NCI-H460 (cell line): ENCODE data around the gene MAGEA9B. TPM values are rescaled to one million over a fixed set of nuclear protein-coding genes. Genes with fewer than 3 reads are reported as not detected.
A peak's percentile ranks its signal among the peaks of the same experiment; 100 is the strongest.
"Not testable (repeated sequence)": the region's sequence is repeated elsewhere in the genome, so short reads cannot be mapped to it uniquely, and the experiment has no call there.

Source experiments
- DNase-seq: peaks from one replicate; pipeline ENCODE4 v3.0.0-alpha.2; 2016; ENCODE audit warnings: low read depth; ENCODE audit errors: extremely low read depth
- total RNA-seq: library from RNA; depleted of rRNA; stranded (reverse); fragments of >200 nt; shearing (Covaris generic); gene quantifications from 2 replicates; pipeline ENCODE4 v1.2.3, GENCODE V29; 2014

The MAGEA9B gene
- total RNA-seq, 1 experiment from 2014 or later, result 0.12 TPM

DNA sequence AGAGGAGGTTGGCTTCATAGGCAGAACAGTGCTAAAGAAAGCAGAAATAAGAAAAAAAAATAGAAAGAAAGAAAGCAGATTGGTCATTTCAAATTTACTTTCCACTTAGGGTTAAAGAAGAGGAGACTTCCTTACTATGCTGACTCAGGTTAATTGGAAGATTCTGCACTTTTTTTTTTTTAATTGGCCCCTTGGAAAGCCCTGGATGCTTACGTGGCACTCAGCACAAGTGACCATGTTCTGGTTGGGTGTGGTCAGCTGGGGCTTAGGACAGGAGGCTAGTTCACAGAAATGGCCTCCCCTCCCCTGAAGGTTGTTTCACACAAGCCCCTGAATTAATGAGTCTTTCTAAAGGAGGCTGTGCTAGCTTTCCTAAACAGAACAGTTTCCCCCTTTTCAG is 14.5 kb downstream of the MAGEA9B start:
- DNase-seq, result no peak

DNA sequence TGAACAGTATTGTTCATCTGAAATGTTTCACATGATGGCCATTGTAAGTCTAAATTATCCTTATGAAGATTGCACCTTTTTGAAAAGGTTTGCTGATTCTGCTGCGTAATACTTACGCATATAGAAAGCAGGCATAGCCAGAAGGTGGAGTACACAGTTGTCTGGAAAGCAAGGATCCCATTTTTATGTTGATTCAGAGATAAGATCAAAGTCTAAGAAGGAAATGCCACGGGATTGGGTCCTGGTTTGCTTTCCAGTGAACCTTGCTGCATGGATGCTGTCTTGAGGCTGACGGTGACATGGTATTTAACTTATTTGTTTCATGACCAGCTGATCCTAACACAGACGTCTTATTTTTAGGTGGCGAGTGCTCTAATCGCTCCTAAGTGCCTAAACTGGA is 15.5 kb downstream of the MAGEA9B start:
- no peak for DNase-seq

DNA sequence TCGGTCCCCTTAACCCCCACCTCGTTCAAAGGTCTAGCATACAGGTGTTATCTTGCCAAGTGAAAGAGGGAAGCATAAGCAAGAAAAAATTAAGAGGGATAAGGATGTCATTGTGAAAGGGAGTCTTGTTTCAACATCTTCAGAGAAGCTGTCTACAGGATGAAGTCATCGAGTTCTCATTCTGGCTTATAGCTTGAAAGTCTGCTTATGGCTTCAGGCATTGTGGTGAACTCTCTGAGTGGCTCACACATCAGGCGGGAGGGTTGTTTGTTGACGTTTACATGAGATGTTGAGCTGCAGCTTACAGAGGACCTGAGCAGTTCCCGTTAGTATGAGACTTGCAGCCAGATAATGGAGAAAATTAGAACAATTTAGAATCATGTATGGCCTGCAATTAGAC is 16.6 kb downstream of the MAGEA9B start:
- DNase-seq, result no peak

DNA sequence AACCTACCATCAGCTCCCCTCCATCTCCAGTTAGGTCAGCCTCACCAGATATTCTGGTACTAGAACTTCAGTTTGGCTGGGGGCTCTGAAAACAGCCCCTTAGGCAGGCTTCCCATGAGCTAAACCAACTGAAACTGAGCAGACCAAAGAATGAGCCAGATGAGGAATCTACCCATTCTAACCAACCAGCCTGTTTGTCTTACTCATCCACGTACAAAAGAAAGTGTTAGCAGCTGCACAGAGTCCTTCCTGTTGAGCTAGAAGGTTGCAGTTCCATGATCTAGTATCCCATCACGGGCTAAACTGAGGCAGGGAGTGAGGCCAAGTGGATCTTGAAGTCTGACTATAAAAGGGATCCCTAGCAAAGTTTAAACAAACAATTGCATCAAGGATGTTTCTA is 17.5 kb downstream of the MAGEA9B start:
- DNase-seq, result no peak

DNA sequence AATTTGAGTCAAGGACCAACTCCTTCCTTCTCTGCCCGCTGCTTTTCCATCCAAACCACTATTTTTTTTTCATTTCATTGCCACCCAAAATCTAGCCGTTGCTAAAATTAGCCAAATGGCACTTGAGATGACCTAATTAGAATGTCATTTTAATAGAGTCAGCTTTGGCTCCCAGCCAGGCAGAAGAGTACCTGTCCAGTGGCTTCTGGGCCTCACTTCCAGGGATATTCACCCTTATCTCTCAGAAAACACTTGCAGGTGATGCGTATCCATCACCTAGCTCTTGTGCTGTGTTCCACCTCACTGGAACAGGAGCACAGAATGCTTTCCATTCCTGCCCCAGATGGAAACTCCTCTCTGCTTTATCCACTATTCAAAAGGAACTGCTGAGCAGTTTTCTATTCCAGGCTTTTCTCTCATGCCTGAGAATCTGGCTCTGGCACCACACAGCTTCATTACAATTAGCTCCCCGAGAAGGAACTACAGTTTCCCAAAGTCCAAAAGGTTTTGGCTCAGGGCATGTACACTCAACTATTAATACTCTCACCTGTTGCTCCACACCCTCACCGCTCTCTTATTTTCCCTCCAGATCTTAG is 18.5 kb downstream of the MAGEA9B start:
- no peak for DNase-seq

DNA sequence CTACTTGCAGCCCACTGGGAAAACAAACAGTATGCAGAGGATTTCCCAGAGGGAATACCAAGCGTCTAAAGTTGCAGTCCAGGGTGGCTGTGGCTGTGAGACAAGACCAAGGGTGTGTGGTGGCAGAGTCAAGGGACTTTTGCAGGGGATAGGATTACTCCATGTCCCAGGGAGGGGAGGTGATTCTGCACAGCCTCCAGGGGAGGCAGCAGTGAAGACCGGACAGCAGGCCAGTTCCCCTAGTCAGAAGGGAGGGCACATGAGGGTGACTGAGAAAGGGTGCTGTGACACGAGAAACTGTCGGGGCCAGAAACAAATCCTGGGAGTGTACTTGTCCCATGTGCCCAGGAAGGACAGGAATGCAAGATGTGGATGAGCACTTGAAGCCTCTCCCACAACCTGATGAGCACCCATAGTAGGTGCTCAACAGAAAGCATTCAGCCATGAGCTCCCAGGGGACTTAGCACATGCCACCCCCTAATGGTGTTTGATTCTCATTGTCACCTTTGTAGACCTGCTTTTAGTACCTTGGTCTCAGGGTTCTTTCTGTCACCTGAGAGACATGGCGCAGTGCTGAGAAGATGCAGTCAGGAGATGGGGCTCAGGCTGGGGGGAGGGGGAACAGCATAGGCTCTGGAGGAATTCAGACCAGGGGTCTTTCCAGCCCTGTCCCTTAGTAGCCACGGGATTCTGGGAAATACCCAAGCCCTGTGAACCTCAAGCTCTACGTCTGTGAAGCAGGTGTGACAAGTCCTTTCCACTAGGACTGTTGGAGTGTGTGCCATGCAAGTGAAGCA is 19.4 kb downstream of the MAGEA9B start:
- no peak for DNase-seq

DNA sequence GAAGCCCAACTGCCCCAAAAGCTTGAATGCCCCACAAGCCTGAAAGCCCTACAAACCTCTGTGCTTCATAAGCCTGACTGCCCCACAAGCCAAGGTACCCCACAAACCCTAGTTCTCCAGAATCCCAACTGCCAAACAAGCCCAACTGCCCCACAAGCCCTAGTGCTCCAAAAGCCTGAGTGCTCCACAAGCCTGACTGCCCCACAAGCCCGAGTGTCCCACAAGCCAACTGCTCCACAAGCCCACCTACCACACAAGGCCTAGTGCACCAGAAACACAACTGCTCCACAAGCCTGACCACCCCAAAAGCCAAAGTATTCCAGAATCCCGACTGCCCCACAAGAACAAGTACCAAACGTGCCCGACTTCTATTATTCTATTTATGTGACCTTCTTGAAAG is 23.9 kb downstream of the MAGEA9B start:
- DNase-seq, result no peak

DNA sequence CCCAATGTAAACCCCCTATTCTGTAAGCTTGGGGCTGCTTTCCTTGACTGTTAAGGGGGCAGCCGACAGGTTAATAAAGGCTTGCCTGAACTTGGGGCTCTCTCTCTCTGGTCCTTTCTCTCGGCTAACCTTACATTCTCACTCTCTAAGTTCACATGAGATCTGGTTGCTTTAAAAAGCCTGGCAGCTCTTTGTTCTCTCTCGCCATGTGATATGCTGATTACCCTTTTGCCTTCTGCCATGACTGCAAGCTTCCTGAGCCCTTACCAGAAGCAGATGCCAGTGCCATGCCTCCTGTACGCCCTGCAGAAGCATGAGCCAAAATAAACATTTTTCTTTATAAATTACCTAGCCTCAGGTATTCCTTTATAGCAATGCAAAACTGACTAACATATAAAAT is 32.0 kb downstream of the MAGEA9B start:
- not testable (repeated sequence) for DNase-seq

DNA sequence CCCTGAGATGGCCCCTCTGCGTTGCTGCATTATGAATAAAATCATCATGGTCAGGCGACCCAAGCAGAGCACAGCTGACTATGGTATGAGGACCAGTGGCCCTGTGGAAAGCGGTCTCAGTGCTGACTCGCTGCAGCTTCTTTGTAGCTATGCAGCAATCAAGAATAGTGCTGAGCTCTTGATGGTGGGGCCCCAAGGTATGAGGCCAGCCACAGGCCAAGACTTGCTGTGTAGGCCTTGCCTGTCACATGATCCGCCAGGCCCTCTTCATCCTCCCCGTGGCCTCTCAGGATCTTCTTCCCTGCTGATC is 35.4 kb downstream of the MAGEA9B start:
- DNase-seq, result not testable (repeated sequence)

DNA sequence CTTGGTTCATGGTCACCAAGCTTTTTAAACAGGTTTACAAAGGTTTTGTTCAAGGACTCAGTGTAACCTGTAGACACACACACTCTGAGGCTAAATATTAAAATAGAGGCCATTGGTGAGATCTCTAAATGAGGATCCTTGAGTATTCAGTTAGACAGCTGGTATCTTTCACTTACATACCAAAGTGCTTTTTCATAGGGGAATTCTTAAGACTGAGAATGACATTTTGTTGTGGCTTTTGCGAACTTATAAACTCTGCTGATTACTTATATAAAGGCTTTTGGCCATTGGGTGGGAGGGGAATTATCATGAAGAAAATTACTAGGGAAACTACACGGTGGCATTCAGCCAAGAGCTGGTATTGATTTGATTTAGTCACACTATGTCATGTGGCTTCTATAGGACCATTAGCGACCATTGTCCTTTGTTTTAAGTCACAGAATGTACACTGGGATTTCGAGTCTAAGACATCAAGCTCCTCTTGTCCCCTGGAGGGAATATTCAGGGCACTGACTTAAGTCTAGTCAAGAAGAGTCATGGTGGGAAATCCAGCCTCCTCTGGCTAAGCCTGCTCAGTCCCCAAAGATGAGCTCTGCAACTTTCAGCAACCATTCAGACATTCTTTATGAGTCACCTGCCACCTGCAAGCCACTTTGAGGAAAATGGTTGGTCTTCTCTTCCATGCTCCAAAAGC is 35.9 kb downstream of the MAGEA9B start:
- not testable (repeated sequence) for DNase-seq

DNA sequence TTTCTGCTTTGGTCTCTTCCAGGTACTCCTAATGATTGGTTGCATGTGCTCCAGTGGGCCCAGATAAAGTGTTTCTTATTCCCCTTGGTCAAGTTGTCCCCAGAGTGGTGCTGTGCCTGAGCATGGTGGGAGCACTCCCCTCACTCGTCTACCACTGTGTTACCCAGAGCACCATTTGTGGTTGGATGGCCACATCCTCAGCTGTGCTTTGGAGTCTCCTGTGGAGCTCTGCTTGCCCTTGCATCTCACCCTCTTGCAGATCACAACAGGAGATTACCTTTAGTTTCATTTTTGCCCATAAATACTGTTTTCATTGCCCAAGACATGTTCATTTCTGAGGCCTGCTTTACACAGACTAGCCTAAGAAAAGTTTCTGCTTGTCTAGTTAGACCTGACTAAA is 36.8 kb downstream of the MAGEA9B start:
- not testable (repeated sequence) for DNase-seq

DNA sequence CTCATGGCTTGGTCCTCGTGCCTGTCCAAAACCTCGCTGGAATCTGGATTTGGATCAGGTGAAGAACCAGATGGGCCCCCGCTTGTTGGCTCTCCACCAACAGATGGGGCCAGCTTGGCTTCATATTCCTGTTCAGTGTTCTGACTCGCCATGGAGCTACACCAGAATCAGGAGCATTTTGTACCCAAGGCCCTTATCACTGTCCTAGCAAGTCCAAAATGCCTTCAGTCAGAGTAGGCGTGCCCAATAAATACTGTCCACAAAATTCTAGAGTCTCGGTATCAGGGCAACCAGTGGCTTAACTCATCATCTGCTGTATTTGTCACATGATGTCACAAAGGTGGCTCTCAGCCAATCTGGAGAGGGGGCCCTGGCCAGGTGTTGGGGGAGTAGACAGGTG is 37.6 kb downstream of the MAGEA9B start, which contains the start of gene HSFX3:
Gene HSFX3, minus strand, starts transcription at position 224 of the 400 bp plus-strand sequence. Its CDS starts 72 bp downstream, at position 152.
- not testable (repeated sequence) for DNase-seq

DNA sequence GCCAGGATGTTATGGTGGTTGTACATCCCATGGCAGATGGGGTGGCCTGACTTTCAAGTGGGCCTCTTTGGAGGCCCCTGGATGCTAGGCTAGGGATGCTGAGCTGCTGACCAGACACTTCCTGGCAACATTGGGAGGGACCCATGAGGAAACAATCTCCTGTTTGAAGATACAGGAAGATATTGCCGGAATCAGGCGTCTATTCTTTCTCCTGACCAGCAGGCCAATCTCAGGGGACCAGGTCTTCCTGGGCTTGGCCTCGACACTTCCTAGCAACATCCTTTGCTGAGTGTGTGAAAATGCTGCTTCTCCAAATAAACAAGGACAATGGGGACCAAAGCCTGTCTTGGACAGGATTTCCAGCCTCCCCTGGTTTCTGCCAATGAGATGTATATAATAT is 39.5 kb downstream of the MAGEA9B start:
- not testable (repeated sequence) for DNase-seq

DNA sequence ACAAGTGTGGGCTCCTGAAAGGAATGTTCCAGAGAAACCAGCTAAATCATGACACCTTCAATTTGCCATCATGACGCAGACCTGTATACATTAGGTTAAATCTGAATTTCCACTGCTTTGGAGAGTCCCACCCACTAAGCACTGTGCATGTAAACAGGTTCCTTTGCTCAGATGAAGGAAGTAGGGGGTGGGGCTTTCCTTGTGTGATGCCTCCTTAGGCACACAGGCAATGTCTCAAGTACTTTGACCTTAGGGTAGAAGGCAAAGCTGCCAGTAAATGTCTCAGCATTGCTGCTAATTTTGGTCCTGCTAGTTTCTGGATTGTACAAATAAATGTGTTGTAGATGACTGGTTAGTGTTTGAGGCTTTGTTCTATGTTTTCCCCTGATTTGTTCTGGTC is 40.3 kb downstream of the MAGEA9B start:
- DNase-seq, result not testable (repeated sequence)

DNA sequence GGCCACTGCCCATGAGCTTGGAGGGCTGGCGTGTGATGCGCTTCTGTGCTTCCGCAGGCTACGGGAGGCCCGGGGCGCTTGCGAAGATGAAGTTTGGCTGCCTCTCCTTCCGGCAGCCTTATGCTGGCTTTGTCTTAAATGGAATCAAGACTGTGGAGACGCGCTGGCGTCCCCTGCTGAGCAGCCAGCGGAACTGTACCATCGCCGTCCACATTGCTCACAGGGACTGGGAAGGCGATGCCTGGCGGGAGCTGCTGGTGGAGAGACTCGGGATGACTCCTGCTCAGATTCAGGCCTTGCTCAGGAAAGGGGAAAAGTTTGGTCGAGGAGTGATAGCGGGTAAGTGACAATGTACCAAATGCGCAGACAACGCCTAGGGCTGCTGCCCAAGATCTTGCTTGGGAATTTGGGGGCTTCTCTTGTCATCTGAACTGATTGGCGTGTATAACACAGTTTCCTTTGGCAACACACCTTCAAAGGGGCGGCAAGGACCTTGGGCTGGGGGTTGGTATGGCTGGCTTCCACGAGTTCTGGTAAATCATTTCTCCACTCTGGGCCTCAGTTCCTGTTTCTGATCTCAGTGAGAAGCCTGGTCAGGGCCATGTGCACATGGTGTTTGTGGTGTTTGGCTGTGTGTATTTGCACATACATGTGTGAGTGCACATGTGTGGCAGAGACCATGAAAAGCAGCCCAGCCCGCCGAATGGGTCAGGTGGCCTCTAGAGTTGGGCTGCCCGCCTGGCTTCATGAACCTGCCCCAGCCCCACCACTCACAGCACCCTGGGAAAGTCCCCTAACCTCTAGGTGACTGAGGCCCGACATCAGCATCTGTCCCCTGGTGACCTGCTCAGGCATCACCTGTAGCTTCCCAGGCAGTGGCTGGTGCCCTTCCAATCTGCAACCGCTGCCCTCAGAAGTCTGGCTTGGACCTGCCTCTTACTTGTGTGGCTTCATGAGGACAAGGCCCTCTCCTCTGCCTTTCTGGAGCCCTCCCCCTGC is 41.4 kb downstream of the MAGEA9B start:
- peak; percentile 9 for DNase-seq

DNA sequence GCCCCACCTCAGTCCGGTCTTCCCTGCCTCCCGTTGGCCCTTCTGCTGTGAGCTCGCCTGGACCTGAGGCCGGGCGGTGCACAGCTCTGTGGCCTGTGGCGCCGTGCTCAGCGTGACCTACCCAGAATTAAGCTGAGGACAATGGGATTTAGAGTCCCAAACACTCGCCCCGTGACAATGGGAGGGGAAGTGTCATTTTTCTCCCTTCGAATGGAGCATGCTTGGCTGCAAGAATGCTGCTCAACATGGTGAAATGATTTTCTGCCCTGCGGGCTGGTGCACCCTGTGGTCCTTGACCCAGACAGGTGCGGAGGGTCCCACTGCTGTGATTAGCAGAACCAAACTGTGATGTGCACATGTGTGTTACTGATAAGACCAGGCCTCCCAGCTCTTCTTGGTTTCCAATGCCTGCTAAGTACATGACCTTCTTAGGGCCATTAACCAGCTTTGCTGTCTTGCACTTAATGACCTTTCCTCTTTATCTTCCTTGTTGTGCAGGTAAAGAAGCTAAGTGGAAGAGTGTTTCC is 45.7 kb downstream of the MAGEA9B start:
- no peak for DNase-seq

DNA sequence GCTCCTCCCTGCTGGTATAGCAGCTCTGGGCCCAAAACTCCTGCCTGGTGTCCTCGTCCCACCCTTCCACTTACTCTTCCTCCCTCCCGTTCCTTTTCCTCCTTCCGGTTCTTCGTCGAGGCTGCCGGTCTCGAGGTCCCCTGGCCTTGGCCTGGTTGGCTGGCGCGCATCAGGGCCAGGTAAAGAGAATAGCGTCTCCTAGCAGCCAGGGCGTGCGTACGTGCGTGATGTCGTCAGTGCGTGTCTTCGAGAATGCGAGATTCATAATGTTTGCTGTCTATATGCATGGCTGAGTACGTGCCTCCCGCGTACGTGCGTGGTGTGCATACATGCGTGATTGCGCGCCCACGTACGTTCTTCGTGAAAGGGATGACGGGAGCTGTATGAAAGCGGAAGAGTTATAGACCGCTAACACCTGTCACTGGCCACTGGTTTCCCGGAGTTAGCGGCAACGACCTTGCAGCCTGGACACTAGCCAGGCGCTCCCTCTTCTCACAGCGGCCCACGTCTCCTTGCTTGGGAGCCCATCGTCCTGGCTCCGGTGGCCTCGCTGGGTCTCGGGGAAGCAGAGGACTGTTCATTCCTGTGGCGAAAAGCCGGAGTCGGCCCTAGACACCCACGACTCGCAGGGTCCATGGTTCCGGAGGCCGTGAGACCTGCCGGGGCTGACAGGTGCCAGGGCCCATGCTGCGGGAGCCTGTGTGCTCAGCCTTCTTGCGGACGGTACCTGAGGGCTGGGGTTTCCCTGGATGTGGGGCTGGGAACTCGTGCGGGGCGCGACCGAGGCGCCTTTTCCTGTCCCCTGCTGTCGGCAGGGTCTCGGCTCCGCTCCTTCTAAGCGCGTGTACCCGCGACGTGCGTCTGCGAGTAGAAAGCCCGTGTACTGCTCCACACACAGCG is 46.4 kb downstream of the MAGEA9B start, which contains the start of gene EOLA1:
Gene EOLA1, plus strand, starts transcription at position 392 of the 900 bp plus-strand sequence. CDS start 4,619 bp downstream, outside the sequence.
- peak; percentile 93 for DNase-seq

DNA sequence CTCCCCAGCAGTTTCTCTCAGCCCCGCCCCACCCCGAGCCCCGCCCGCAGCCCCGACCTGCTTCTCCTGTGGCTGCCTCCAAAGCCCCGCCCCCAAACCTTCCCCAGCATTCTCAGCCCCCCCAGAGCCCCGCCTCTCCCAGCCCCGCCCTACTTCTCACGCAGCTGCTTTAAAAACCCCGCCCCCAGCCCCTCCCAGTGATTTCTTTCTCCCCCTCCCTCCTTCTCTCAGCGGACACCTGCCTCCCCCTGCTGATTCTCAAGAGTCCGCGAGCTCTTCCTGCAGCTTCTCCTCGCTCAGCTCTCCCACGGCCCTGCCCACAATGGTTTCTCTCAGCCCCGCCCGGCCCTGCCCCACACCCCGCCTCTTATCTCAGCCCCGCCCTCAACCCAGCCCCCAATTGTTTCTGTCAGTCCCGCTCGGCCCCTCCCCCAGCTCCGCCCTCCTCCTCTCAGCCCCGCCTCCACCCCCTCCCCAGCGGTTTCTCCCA is 47.1 kb downstream of the MAGEA9B start:
- peak; percentile 89 for DNase-seq
